Measurements from ENCODE around the gene ANKRD50.

The ANKRD50 gene

DNA sequence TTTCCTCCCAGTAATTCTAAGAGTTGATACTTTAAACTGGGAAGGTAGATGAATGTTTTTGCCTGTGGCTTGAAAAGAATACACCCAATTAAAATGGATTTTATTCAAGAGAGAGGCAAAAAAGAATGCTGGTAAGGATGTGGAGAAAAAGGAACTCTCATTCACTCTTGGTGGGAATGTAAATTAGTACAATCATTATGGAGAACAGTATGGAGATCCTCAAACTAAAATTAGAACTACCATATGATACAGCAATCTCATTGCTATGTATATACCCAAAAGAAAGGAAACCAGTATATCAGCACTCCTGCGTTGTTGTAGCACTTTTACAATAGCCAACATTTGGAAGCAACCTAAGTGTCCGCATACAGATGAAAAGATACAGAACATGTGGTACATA, 75.2 kb downstream of the ANKRD50 start:
- TF ChIP-seq POLR2AphosphoS5 (IDR thresholded peaks at IDR 0.05; ENCODE audit: low read depth, low read length) (no peak), FOXP2 (optimal IDR thresholded peaks at IDR 0.05; ENCODE audit: borderline replicate concordance, extremely low read depth, extremely low read length, insufficient read depth) (no peak), TAF1 (IDR thresholded peaks at IDR 0.05; ENCODE audit: borderline replicate concordance, insufficient read depth, low read length) (no peak), SIN3A (IDR thresholded peaks at IDR 0.05; ENCODE audit: borderline replicate concordance, insufficient read depth, low read length) (no peak)
- TF ChIP-seq, protein P1, sequence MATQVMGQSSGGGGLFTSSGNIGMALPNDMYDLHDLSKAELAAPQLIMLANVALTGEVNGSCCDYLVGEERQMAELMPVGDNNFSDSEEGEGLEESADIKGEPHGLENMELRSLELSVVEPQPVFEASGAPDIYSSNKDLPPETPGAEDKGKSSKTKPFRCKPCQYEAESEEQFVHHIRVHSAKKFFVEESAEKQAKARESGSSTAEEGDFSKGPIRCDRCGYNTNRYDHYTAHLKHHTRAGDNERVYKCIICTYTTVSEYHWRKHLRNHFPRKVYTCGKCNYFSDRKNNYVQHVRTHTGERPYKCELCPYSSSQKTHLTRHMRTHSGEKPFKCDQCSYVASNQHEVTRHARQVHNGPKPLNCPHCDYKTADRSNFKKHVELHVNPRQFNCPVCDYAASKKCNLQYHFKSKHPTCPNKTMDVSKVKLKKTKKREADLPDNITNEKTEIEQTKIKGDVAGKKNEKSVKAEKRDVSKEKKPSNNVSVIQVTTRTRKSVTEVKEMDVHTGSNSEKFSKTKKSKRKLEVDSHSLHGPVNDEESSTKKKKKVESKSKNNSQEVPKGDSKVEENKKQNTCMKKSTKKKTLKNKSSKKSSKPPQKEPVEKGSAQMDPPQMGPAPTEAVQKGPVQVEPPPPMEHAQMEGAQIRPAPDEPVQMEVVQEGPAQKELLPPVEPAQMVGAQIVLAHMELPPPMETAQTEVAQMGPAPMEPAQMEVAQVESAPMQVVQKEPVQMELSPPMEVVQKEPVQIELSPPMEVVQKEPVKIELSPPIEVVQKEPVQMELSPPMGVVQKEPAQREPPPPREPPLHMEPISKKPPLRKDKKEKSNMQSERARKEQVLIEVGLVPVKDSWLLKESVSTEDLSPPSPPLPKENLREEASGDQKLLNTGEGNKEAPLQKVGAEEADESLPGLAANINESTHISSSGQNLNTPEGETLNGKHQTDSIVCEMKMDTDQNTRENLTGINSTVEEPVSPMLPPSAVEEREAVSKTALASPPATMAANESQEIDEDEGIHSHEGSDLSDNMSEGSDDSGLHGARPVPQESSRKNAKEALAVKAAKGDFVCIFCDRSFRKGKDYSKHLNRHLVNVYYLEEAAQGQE (IDR thresholded peaks at IDR 0.05; ENCODE audit: insufficient read depth in 1 of 2, low read depth in 2 of 2, low read length in 2 of 2): no peak

DNA sequence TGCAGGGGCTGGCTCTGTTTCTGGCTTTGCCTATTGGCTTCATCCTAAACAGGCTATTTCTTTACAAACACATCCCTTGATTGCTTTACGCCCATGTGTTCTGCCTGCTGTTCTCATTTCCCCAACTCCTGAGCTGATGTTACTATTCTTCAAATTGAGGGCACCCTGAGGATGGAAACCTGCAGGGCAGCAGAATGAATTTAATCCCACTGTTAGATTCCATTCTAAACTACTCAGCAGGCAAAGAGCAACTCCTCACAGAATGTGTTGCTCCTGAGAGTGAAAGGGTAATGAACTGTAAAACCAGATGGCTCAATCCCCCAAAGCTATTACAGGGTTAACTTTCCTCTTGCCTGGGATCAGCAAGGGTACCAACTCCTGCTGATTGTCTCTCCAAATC, 75.7 kb downstream of the ANKRD50 start:
- TF ChIP-seq TAF1 (IDR thresholded peaks at IDR 0.05; ENCODE audit: borderline replicate concordance, insufficient read depth, low read length) (no peak), SIN3A (IDR thresholded peaks at IDR 0.05; ENCODE audit: borderline replicate concordance, insufficient read depth, low read length) (no peak), FOXP2 (optimal IDR thresholded peaks at IDR 0.05; ENCODE audit: borderline replicate concordance, extremely low read depth, extremely low read length, insufficient read depth) (no peak), POLR2AphosphoS5 (IDR thresholded peaks at IDR 0.05; ENCODE audit: low read depth, low read length) (no peak)
- TF ChIP-seq, protein P1 (IDR thresholded peaks at IDR 0.05; ENCODE audit: insufficient read depth in 1 of 2, low read depth in 2 of 2, low read length in 2 of 2): no peak

DNA sequence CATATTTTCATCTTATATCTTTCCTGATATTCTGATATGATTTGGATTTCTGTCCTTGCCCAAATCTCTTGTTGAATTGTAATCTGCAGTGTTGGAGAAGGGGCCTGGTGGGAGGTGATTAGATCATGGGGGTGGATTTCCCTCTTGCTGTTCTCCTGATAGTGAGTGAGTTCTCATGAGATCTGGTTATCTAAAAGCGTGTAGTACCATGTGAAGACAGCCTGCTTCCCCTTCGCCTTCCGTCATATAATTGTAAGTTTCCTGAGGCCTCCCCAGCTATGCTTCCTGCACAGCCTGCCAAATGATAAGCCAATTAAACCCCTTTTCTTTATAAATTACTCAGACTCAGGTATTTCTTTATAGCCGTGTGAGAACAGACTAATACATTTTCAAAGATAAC, 77.2 kb downstream of the ANKRD50 start:
- TF ChIP-seq SIN3A (IDR thresholded peaks at IDR 0.05; ENCODE audit: borderline replicate concordance, insufficient read depth, low read length) (no peak), TAF1 (IDR thresholded peaks at IDR 0.05; ENCODE audit: borderline replicate concordance, insufficient read depth, low read length) (no peak), POLR2AphosphoS5 (IDR thresholded peaks at IDR 0.05; ENCODE audit: low read depth, low read length) (no peak), FOXP2 (optimal IDR thresholded peaks at IDR 0.05; ENCODE audit: borderline replicate concordance, extremely low read depth, extremely low read length, insufficient read depth) (no peak)
- TF ChIP-seq, protein P1 (IDR thresholded peaks at IDR 0.05; ENCODE audit: insufficient read depth in 1 of 2, low read depth in 2 of 2, low read length in 2 of 2): no peak

DNA sequence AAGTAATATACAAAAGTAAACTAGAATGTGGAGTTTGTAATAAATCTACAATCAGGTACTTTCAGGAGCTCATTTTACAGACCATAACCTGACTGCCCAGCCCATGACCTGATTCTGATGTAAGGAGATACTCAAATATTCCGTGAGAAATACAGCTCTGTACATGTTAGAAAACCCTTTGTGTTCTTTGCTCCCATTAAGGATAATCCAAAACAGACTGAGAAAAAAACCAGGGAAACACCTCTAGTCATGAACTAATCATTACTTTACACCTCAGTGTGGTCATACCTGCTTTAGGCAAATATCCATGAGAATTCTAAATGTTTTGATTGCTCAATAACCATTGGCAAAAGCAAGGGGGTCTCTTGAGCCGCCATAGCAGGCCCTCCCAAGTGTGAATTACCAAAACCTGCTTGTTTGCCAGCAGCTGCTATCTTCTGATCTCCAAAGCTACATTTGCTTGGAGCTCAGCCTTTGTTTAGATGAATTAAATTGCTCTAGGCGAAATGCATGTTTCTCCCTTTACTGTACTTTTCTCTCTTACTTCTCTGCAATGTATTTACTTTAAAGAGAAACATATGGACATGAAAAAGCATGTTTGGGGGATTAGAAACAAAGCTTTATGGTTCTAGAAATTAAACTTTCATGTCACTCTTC, 79.1 kb downstream of the ANKRD50 start:
- TF ChIP-seq FOXP2 (optimal IDR thresholded peaks at IDR 0.05; ENCODE audit: borderline replicate concordance, extremely low read depth, extremely low read length, insufficient read depth) (no peak), TAF1 (IDR thresholded peaks at IDR 0.05; ENCODE audit: borderline replicate concordance, insufficient read depth, low read length) (no peak), SIN3A (IDR thresholded peaks at IDR 0.05; ENCODE audit: borderline replicate concordance, insufficient read depth, low read length) (no peak), POLR2AphosphoS5 (IDR thresholded peaks at IDR 0.05; ENCODE audit: low read depth, low read length) (no peak)
- TF ChIP-seq, protein P1 (IDR thresholded peaks at IDR 0.05; ENCODE audit: insufficient read depth in 1 of 2, low read depth in 2 of 2, low read length in 2 of 2): no peak

Measured in PFSK-1 (cell line).